ENCODE data around the gene LMOD3.

Gene LMOD3

GRCh38 chr3:69121513-69121912, 882 bp downstream of the LMOD3 start:
- DNase-seq, result no peak

GRCh38 chr3:69120879-69121464, 1.4 kb downstream of the LMOD3 start:
- peak; percentile 65 for DNase-seq

- DNase-seq, result no peak
Observed at GRCh38 chr3:69119681-69120080, 2.7 kb downstream of the LMOD3 start.

GRCh38 chr3:69119138-69119537, 3.3 kb downstream of the LMOD3 start:
- DNase-seq, result no peak

- DNase-seq, result no peak
Observed at GRCh38 chr3:69118555-69118954, 3.8 kb downstream of the LMOD3 start.

- DNase-seq, result no peak
Observed at GRCh38 chr3:69116897-69117296, 5.5 kb downstream of the LMOD3 start.

GRCh38 chr3:69116162-69116561, 6.2 kb downstream of the LMOD3 start:
- DNase-seq, result no peak

GRCh38 chr3:69115731-69116130, 6.7 kb downstream of the LMOD3 start:
- no peak for DNase-seq

- no peak for DNase-seq
Observed at GRCh38 chr3:69113536-69113935, 8.9 kb downstream of the LMOD3 start.

- no peak for DNase-seq
Observed at GRCh38 chr3:69110941-69111546, 11.4 kb downstream of the LMOD3 start.

GRCh38 chr3:69108811-69109210, 13.6 kb downstream of the LMOD3 start:
- DNase-seq, result no peak

GRCh38 chr3:69107841-69108240, 14.6 kb downstream of the LMOD3 start:
- DNase-seq, result no peak

GRCh38 chr3:69105320-69105719, 17.1 kb downstream of the LMOD3 start:
- DNase-seq, result no peak

GRCh38 chr3:69104586-69104985, 17.8 kb downstream of the LMOD3 start:
- DNase-seq, result no peak

GRCh38 chr3:69103123-69103522, 19.3 kb downstream of the LMOD3 start:
- no peak for DNase-seq

- no peak for DNase-seq
Observed at GRCh38 chr3:69102384-69102783, 20.0 kb downstream of the LMOD3 start.

- DNase-seq, result no peak
Observed at GRCh38 chr3:69099576-69099975, 22.8 kb downstream of the LMOD3 start.

- DNase-seq, result no peak
Observed at GRCh38 chr3:69097407-69098086, 24.8 kb downstream of the LMOD3 start.

GRCh38 chr3:69096299-69096698, 26.1 kb downstream of the LMOD3 start:
- DNase-seq, result no peak

GRCh38 chr3:69095636-69096035, 26.8 kb downstream of the LMOD3 start:
- DNase-seq, result no peak

- DNase-seq, result peak; percentile 59
Observed at GRCh38 chr3:69094467-69095205, 27.8 kb downstream of the LMOD3 start.

GRCh38 chr3:69092030-69092516, 30.3 kb downstream of the LMOD3 start:
- DNase-seq, result peak; percentile 52

- no peak for DNase-seq
Observed at GRCh38 chr3:69091389-69092029, 30.9 kb downstream of the LMOD3 start.

All from inflammatory macrophage treated with lipopolysaccharide for 4 hours (primary cell).